Measurements from ENCODE around the gene SEL1L.
"Not testable (repeated sequence)": the region's sequence is repeated elsewhere in the genome, so short reads cannot be mapped to it uniquely, and the experiment has no call there.

SEL1L gene

GRCh38 chr14:81449576-81449975 is 84.1 kb downstream of the SEL1L start:
- no peak for ATAC-seq
- peaks cover 6% of the 10 kb centered on the region for H3K4me1 Mint-ChIP-seq
- H3K9me3 Mint-ChIP-seq, result no peaks in the 10 kb centered on the region
- no peak for DNase-seq
- H3K4me3 Mint-ChIP-seq, result no peak overlapping the region
- H3K27ac Mint-ChIP-seq, result no peak overlapping the region
- H3K27me3 Mint-ChIP-seq, result peaks cover 15% of the 10 kb centered on the region

DNA sequence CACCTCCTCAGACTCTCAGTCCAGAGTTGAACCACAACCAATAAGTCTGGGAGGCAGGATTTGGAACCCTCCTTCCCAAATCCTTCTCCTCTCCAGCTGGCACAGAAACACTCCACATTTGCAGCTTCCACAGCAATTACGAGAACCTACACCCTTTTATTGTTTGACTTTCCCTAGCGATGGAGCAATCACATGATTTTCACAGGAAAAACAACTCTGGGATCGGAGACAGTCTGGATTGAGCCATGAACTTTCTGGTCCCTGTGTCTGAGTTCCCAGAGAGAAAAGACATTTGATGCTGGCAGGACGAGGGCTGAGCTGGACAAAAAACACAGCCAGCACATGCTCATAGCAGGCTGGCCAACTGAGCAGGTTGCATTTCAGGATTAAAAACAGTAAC is 84.5 kb downstream of the SEL1L start:
- H3K9me3 Mint-ChIP-seq, result peaks cover 0 to under 1% of the 10 kb centered on the region in 2 donors
- H3K27ac Mint-ChIP-seq, result no peak overlapping the region
- peaks cover 6% of the 10 kb centered on the region for H3K4me1 Mint-ChIP-seq
- H3K27me3 Mint-ChIP-seq, result peaks cover 19% of the 10 kb centered on the region
- no peak overlapping the region for H3K4me3 Mint-ChIP-seq
- DNase-seq (no peak), ATAC-seq (no peak)

DNA sequence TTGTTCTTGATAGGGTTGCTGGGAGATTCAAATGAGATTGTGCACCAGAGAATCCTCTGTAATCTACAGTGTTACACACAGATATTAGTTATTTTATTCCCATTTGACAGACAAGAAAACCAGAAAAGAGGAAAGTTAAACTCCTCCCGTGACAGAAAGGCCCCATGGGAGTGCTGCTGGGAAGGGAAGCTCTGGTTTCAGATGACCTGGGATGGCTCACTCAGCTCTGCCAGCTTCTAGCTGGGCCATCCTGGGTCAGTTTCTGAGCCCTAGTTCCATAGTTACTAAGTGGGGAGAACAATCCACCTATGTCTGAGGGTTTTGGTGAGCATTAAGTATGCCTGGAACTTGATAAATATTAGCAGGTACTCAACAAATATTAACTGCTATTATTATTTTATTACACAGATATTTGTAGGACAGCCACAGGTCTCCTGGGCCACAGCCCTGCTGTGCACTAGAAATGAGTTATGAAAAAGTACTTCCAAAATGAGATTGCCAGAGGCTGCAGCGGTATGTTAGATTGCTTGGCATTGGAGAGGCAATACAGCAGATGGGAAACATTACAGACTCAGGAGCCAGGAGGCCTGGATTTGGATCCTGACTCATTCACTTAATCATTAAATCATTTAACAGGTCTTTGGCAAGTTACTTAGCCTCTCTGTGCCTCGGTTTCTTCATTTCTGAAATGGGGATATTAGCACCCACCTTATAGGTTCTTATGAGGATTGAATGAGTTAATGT is 86.5 kb downstream of the SEL1L start:
- DNase-seq, result no peak
- H3K27me3 Mint-ChIP-seq, result peaks cover 32% of the 10 kb centered on the region
- peaks cover 0 to 5% of the 10 kb centered on the region in 2 donors for H3K9me3 Mint-ChIP-seq
- no peak overlapping the region for H3K27ac Mint-ChIP-seq
- no peak overlapping the region for H3K4me3 Mint-ChIP-seq
- H3K4me1 Mint-ChIP-seq, result no peaks in the 10 kb centered on the region
- ATAC-seq, result no peak

- DNase-seq (no peak), ATAC-seq (no peak)
- H3K27me3 Mint-ChIP-seq, result peaks cover 40% of the 10 kb centered on the region
- no peaks in the 10 kb centered on the region for H3K4me1 Mint-ChIP-seq
- H3K27ac Mint-ChIP-seq, result no peak overlapping the region
- H3K4me3 Mint-ChIP-seq, result no peak overlapping the region
- peaks cover 0 to 5% of the 10 kb centered on the region in 2 donors for H3K9me3 Mint-ChIP-seq
These were observed 87.2 kb downstream of the SEL1L start for GRCh38 chr14:81446279-81447007.

- DNase-seq (no peak), ATAC-seq (no peak)
- peaks cover 6% of the 10 kb centered on the region for H3K4me1 Mint-ChIP-seq
- H3K27me3 Mint-ChIP-seq, result peaks cover 73% of the 10 kb centered on the region
- peaks cover 0 to 5% of the 10 kb centered on the region in 2 donors for H3K9me3 Mint-ChIP-seq
- H3K4me3 Mint-ChIP-seq, result no peak overlapping the region
- H3K27ac Mint-ChIP-seq, result no peak overlapping the region
These were observed 92.0 kb downstream of the SEL1L start for GRCh38 chr14:81441626-81442134.

DNA sequence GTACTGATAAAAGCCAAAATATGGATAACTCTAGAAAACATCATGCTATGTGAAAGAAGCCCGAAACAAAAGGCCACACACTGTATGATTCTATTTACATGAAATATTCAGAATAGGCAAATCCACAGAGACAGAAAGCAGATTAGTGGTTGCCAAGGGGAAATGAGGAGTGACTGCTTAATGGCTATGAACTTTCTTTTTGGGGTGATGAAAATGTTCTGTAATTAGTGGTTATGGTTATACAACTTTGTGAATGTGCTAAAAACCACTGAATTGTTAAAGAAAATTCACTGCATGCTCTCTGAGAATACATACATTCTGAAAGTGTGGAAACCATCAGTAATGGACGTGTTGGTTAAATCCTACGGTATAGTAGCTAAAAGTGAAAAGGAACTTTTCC is 93.6 kb downstream of the SEL1L start:
- DNase-seq, result no peak
- no peak for ATAC-seq
- H3K27me3 Mint-ChIP-seq, result peaks cover 82% of the 10 kb centered on the region
- H3K27ac Mint-ChIP-seq, result no peak overlapping the region
- H3K4me3 Mint-ChIP-seq, result no peak overlapping the region
- peaks cover 0 to 5% of the 10 kb centered on the region in 2 donors for H3K9me3 Mint-ChIP-seq
- H3K4me1 Mint-ChIP-seq, result peaks cover 15% of the 10 kb centered on the region

GRCh38 chr14:81437244-81437643 is 96.4 kb downstream of the SEL1L start:
- no peak for ATAC-seq
- no peak overlapping the region for H3K27ac Mint-ChIP-seq
- no peak for DNase-seq
- peaks cover 16% of the 10 kb centered on the region for H3K4me1 Mint-ChIP-seq
- H3K9me3 Mint-ChIP-seq, result no peaks in the 10 kb centered on the region
- H3K27me3 Mint-ChIP-seq, result peaks cover 92% of the 10 kb centered on the region
- H3K4me3 Mint-ChIP-seq, result peak overlapping the region; percentile 68 to 74

DNA sequence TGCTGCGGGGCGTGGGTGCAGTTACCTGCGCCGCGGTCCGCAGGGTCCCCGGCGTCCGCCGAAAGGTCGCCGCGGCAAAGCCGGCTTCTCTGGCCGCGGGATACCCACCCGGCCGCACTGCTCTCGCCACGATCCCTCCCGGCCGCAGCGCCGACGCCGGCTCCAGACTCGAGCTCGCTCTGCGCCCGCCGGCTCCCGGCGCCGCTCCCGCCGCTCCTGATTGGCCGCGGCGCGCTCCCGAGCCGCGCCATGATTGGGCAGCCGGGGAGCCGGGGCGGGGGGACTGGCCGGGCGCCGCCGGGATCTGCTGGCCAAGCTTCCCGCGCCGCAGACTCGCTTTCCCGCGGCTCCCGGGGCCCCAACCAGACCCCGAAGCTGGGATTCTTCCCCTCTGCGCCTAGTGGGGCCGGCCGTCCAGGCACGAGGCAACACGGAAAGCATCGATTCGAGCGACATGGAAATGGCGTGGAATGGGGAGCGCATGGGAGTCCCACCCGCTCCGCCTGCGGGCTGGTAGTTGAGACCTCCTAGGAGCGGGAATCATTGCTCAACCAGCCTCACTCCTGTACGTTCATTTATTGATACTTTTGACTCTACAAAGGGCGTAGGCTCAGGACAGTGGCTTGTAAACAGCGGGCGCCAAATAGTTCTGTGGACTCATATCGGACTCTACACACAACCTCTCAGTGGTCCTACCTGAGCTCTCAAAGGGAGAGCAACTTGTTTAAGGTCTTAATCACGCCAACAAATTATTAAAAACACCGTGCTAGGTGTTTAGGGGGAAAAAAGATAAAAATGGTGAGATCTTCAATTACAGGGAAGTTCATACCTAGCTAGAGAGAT is 97.1 kb downstream of the SEL1L start:
- peak; percentile 78 for ATAC-seq

DNA sequence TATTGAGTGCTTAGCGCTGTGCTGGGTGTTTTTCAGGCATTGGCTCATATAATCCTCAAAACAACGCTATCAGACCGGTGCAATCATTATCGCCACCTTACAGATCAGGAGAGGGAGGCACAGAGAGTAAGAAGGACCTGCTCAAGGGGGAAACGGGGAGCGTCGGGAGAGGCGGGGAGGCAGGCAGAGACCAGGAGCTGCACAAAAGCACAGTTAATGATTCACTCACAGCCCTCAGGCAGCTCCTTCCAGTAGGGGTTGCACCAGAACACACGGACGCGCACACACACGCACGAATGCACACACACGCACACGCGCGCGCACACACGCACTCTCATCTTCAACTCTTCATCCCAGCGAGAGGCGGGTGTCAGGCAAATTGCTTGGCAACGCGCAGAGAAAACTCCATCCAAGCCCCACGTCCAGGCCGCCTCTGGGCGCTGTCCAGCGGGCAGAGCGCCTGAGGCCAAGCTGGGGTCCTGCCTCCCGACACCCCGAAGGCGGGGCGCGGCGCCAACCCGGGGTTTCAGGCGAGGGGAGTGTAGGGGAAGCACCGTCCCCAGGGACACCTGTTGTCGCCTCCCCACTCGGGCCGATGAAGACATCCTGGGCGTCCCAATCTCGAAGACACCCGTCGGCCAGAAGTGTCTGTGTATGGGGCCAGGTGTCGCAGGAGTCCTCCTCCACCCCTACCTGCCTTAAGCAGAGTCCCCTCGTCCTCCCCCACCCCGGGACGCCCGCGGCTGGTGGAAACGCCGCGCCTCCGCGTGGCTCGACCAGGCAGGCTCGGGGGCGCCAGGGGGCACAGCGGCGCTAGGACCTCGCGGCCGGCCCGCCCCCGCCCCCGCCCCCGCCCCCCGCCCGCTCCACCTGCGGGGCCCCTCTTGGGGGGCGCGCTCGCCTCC is 98.0 kb downstream of the SEL1L start:
- peak overlapping the region in 1 of 2 donors; percentile 55 for H3K27ac Mint-ChIP-seq
- peaks cover 16% of the 10 kb centered on the region for H3K4me1 Mint-ChIP-seq
- ATAC-seq (peak; percentile 67), DNase-seq (peak; percentile 14 to 15)
- H3K4me3 Mint-ChIP-seq, result peak overlapping the region; percentile 74 to 76
- peaks cover 80% of the 10 kb centered on the region for H3K27me3 Mint-ChIP-seq
- H3K9me3 Mint-ChIP-seq, result no peaks in the 10 kb centered on the region

More for the DNA sequence above, 97.1 kb downstream of the SEL1L start:
- peak; percentile 18 to 29 for DNase-seq
- Mint-ChIP-seq H3K27me3 (peaks cover 89% of the 10 kb centered on the region), H3K9me3 (no peaks in the 10 kb centered on the region), H3K4me1 (peaks cover 16% of the 10 kb centered on the region), H3K27ac (no peak overlapping the region), H3K4me3 (peak overlapping the region; percentile 68 to 74)

DNA sequence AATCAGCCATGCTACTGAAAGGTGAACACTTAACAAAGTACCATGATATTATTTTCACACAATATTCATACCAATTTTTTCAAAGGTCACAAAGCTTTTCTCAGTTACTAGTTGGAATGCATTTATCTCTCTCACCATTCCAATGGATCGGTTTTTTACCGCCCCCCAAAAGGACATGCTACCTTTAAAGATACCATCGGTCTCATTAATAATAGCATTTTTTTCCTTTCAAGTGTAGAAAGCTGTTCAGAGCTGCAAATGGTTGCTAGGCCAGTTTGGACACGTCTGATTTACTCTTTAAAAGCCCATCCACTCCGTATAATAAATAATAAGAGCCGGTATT is 98.6 kb downstream of the SEL1L start:
- H3K27me3 Mint-ChIP-seq, result peaks cover 77% of the 10 kb centered on the region
- H3K4me3 Mint-ChIP-seq, result peak overlapping the region; percentile 49 to 76
- H3K27ac Mint-ChIP-seq, result no peak overlapping the region
- H3K4me1 Mint-ChIP-seq, result peaks cover 16% of the 10 kb centered on the region
- H3K9me3 Mint-ChIP-seq, result no peaks in the 10 kb centered on the region
- DNase-seq (no peak), ATAC-seq (no peak)

GRCh38 chr14:81434230-81434629 is 99.4 kb downstream of the SEL1L start:
- ATAC-seq (no peak), DNase-seq (no peak)
- H3K9me3 Mint-ChIP-seq, result no peaks in the 10 kb centered on the region
- no peak overlapping the region for H3K27ac Mint-ChIP-seq
- H3K4me3 Mint-ChIP-seq, result no peak overlapping the region
- H3K4me1 Mint-ChIP-seq, result peaks cover 16% of the 10 kb centered on the region
- peaks cover 76% of the 10 kb centered on the region for H3K27me3 Mint-ChIP-seq

DNA sequence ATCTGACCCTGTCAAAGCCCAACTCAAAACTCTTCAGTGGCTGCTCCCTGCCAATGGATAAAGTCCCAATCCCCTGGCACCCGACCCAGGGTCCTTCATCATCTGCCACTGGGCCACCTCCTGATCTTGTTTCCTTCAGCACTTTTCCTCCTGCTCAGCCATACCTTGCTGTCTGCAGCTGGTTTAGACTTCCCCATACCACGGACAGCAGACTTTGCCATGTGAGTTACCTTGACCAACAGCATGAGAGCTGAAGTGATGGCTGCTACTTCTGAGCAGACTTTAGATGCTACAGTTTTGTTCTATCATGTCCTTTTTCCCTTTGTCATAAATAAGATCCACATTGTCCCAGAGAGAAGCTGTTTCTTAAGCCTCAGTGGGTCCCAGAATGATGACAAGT is 100.3 kb downstream of the SEL1L start:
- no peak for DNase-seq

DNA sequence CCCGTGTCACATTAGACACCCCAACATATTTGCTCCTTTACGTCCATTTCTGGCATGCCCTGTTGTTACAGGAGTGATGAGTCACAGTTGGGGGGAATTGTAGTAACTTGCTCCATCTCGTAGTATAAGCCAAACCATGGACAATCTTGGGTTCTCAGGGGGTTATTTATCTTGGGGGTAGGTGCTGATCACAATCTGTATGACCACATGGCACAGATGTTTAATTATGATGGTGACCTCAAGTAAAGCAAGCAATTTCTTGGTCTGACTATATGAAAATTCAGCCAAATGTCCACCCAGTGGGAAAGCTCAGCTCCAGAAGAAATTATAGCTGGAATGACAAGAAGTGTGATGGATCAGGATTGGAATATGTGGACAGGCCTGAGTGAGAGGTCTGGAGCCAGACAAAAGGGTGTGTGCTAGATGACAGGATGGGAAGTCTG is 101.4 kb downstream of the SEL1L start:
- Mint-ChIP-seq H3K4me3 (no peak overlapping the region), H3K27me3 (peaks cover 67% of the 10 kb centered on the region), H3K27ac (no peak overlapping the region), H3K9me3 (no peaks in the 10 kb centered on the region), H3K4me1 (peaks cover 15% of the 10 kb centered on the region)
- ATAC-seq, result no peak
- no peak for DNase-seq

More for the DNA sequence above, 100.3 kb downstream of the SEL1L start:
- no peak for ATAC-seq
- no peak overlapping the region for H3K27ac Mint-ChIP-seq
- H3K4me3 Mint-ChIP-seq, result no peak overlapping the region
- peaks cover 67% of the 10 kb centered on the region for H3K27me3 Mint-ChIP-seq
- H3K4me1 Mint-ChIP-seq, result peaks cover 16% of the 10 kb centered on the region
- no peaks in the 10 kb centered on the region for H3K9me3 Mint-ChIP-seq

DNA sequence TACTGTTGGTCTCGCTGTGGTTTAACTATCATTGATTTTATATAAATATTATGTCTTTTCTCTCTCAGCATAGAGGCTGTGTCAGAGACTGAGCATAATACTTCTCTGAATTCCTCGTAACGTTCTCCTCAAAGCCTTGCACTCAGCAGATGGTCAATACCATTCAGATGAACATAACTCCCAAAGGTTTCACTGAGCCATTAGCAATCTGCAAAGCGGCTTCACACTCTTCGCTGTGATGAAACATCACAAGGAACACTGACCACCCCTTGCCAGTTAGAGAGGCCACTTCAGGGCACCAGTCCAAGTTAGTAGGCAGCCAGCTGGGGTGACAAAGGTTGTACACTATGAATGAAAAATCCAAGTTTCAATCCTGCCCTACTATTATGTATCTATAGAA is 103.4 kb downstream of the SEL1L start:
- H3K27me3 Mint-ChIP-seq, result peaks cover 66% of the 10 kb centered on the region
- no peak for ATAC-seq
- peaks cover 3% of the 10 kb centered on the region for H3K4me1 Mint-ChIP-seq
- DNase-seq, result no peak
- no peak overlapping the region for H3K27ac Mint-ChIP-seq
- H3K4me3 Mint-ChIP-seq, result no peak overlapping the region
- H3K9me3 Mint-ChIP-seq, result no peaks in the 10 kb centered on the region

DNA sequence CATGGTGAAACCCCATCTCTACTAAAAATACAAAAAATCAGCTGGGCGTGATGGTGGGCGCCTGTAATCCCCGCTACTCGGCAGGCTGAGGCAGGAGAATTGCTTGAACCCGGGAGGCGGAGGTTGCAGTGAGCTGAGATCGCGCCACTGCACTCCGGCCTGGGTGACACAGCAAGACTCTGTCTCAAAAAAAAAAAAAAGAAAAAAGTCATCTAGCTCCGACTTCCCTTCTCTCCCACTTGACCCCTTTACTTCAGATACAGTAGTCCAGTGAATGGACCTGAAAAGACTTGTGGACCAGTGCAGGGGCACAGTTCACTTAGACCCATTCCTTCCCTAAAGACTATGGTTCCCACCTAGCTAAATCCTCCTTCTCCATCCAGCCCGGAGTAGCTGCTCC is 103.9 kb downstream of the SEL1L start:
- H3K27ac Mint-ChIP-seq, result not testable (repeated sequence)

More for the DNA sequence above, 103.9 kb downstream of the SEL1L start:
- H3K4me1 Mint-ChIP-seq, ATAC-seq, H3K4me3 Mint-ChIP-seq, H3K9me3 Mint-ChIP-seq, DNase-seq: not testable (repeated sequence)
- peaks cover 61% of the 10 kb centered on the region for H3K27me3 Mint-ChIP-seq

Measured in stimulated activated naive CD8-positive, alpha-beta T cell treated with anti-CD3 and anti-CD28 coated beads, Interleukin-15, amount 100 ng/mL, for 72 hours (primary cell).